T-helper 2 cell treated with Interferon-gamma antibody and Interleukin-4, amounts not matched to agents 100 ng/mL and 5 ng/mL, for 36 hours (primary cell): ENCODE results near the gene DDX43. TPM values are rescaled to one million over a fixed set of nuclear protein-coding genes. Genes with fewer than 3 reads are reported as not detected.
"Not testable (repeated sequence)": the region's sequence is repeated elsewhere in the genome, so short reads cannot be mapped to it uniquely, and the experiment has no call there.

Experiments
- intact Hi-C: fragments of 100-400 bp; cut with micrococcal nuclease; formaldehyde crosslinking; loops from one replicate; pipeline ENCODE4 v1.15.1; 2023
- total RNA-seq: library from RNA; stranded (reverse); gene quantifications from 2 replicates; pipeline ENCODE4 v1.2.3, GENCODE V29; 2022

DDX43 gene
- 1.3 TPM in 2 replicates for total RNA-seq

DNA sequence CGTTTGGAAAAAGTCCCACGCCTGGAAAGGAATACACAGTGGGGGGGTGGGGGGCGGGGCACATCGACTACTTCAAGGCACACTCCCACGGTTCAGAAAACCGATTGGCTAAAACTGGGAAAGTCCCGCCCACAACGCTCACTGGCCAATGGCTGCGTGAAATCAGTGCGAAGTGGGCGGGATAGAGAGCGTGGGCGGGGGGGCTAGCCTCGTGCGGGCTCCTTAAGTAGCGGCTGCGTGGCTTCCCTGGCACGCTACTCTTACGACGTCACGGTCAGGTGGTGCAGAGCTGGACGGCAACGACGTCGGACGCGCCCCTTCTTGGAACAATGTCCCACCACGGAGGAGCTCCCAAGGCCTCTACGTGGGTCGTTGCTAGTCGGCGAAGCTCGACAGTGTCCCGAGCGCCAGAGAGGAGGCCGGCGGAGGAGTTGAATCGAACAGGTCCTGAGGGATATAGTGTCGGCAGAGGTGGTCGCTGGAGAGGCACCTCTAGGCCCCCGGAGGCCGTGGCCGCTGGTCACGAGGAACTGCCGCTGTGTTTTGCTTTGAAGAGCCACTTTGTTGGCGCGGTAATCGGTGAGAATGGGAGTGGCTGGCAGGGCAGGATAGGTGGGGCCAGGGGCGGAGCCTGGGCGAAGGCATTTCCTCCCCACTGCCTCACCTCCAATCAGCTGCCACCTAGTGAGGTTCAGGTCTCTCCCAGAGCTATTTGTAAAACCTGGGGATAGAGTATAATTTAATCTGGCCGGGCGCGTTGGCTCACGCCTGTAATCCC lies at the start of gene DDX43:
DDX43 (plus strand) TSS at position 252 of the 778 bp plus-strand sequence; CDS start at position 330, 78 bp downstream.
- intact Hi-C loops = no loop called here

DNA sequence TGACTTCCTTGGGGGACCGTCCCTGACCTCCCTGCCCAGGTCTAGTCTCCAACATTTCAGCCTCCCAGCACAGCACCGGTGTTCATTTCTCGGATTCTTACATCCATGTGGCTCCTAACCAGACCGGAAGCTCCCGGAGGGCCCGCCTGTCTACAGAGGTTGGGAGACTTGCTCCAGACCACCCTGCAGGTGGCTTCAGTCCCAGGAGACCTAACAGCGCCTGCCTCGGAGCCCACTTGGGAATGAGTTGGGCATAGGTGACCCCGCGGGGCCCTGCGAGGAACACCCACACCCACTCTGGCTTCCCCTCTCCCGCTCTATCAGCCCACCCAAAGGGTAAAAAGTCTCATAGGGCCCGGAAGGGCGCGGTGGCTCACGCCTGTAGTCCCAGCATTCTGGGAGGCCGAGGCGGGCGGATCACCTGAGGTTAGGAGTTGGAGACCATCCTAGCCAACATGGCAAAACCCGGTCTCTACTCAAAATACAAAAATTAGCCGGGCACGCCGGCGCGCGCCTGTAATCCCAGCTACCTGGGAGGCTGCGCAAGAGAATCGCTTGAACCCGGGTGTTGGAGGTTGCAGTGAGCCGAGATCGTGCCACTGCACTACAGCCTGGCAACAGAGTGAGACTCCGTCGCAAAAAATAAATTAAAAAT lies 46.0 kb upstream of the DDX43 start:
- intact Hi-C loops = no loop called here

- intact Hi-C loops = no loop called here
Measured at GRCh38 chr6:73349311-73349710, 45.3 kb upstream of the DDX43 start.

- intact Hi-C loops = no loop called here
Measured at GRCh38 chr6:73353636-73354593, 40.7 kb upstream of the DDX43 start, which contains the start of gene DPPA5. DPPA5 (minus strand) TSS chr6:73354276; CDS start chr6:73354225, 51 bp downstream.

- intact Hi-C loops = no loop called here
Measured at GRCh38 chr6:73362358-73362757, 32.3 kb upstream of the DDX43 start, which contains the start of gene KHDC3L. KHDC3L (plus strand) TSS chr6:73362658; CDS start chr6:73362730, 72 bp downstream.

- intact Hi-C loops = no loop called here
Measured at GRCh38 chr6:73362869-73363536, 31.6 kb upstream of the DDX43 start.

GRCh38 chr6:73363537-73363875 lies 31.1 kb upstream of the DDX43 start:
- intact Hi-C loops = no loop called here

- intact Hi-C loops = no loop called here
Measured at GRCh38 chr6:73364121-73364520, 30.5 kb upstream of the DDX43 start.

- intact Hi-C loops = no loop called here
Measured at GRCh38 chr6:73364549-73364948, 30.1 kb upstream of the DDX43 start.

- intact Hi-C loops = no loop called here
Measured at GRCh38 chr6:73367761-73368355, 26.8 kb upstream of the DDX43 start.

DNA sequence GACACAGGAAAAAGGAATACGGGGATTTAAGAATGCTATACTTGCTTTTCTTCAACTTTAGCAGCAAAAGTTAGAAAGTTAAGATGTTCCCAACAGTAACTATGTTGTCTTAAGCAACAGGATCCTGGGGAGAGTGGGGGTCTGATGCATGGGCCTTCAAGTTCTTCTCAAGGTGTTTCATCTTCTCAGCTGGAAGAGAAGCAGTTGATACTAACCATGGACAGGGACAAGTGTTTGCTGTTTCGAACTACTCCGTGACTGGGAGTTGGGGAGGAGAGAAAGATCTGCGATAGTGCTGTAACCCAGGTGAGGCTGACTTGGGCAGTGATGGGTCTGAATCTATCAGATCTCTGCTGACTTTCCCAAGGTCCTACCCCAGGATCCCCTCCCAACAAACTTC lies 26.0 kb upstream of the DDX43 start:
- intact Hi-C loops = no loop called here

DNA sequence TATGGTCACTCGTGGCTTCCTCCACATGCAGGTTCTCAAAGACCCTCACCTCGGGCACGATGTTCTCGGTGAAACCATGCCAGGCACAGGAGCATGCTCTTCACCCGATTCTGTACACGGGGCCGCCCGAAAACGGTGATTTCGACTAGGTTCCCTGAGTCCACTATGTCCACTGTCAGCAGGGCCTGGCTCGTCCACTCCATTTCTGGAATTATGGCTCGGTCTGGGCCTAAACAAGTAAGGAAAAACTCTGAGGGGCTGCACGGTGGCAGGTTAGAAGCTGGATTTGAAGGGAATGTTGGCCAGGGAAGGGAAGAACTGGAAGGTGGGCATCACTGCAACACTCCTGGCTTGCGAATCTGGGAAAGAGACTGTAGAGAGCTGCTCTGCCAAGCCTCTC lies 25.5 kb upstream of the DDX43 start:
- intact Hi-C loops = no loop called here

DNA sequence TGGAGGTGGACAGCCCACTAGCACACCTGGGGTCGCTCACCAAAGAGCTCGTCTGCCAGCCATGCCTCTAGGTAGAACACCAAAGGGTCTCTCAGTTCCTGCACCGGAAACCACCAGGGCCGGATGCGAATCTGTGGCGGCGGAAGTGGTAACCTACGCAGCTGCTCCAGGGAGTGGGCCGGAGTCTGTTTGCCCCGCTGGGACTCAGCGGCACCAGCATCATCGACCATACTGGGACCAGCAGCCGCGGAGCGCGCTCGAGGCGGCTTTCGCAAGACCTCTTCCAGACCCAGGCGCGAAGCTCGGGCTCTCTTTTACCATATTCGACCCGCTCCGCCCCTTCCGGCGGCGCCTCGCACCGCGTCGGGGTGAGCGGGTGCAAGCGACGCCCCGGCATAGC lies 25.1 kb upstream of the DDX43 start, which contains the start of gene OOEP:
OOEP (minus strand) TSS at position 335 of the 400 bp plus-strand sequence; CDS start at position 230, 105 bp downstream.
- intact Hi-C loops = no loop called here

GRCh38 chr6:73371984-73372383 lies 22.6 kb upstream of the DDX43 start:
- intact Hi-C loops = no loop called here

GRCh38 chr6:73372516-73372915 lies 22.1 kb upstream of the DDX43 start:
- intact Hi-C loops = no loop called here

DNA sequence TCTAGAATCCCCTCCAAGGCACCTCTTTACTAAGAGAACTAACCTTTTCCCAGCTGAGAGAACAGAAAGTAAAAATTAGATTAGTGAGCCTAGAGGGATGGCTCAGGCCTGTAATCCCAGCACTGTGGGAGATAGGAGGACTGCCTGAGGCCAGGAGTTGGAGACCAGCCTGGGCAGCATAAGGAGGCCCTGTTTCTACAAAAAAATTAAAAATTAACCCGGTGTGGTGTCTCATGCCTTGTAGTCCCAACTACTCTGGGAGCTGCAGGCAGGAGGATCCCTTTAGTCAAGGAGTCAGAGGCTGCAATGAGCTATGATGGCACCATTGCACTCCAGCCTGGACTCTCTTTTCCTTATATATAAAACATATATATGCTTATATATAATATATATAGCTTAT lies 19.4 kb upstream of the DDX43 start:
- intact Hi-C loops = no loop called here

DNA sequence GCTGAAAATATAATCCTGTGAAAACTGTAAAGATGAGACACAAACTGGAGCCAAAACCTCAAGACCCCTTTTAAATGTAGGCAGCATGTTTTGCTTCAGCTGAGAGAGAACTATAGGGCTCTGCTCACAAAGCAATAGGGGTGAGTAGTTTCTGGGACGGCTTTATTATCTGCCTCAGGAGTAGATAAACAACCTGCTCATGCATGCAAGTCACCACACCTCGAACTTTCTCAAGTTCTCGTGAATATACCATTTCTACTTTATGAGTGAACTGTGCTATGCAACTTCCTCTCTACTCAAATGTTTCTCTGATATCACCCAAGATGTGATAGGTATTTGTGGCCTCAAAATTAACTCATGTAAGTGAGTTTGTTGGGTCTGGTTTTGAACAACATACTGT lies 17.4 kb upstream of the DDX43 start:
- intact Hi-C loops = no loop called here

- intact Hi-C loops = not testable (repeated sequence)
Measured at GRCh38 chr6:73381531-73381930, 13.1 kb upstream of the DDX43 start.

DNA sequence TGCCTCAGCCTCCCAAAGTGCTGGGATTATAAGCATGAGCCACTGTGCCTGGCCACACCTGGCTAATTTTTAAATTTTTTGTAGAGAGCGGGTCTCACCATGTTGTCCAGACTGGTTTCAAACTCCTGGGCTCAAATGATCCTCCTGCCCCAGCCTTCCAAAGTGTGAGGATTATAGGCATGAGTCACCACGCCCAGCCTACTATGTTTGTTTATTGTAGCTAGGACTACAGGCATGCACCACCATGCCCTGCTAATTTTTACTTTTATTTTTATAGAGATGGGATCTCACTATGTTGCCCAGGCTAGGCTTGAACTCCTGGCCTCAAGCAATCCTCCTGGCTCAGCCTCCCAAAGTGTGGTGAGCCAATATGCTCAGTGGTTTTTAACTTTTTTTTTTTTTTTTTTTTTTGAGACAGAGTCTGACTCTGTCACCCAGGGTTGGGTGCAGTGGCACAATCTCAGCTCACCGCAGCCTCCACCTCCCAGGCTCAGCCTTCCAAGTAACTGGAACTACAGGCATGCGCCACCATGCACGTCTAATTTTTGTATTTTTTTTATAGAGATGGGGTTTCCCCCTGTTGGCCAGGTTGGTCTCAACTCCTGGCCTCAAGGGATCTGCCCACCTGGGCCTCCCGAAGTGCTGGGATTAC lies 12.0 kb upstream of the DDX43 start:
- intact Hi-C loops = no loop called here

- intact Hi-C loops = loop anchor here (2.0 to 5.0 kb wide), 4 partner anchors 199 to 976 kb away; partner anchors contain the start of genes KCNQ5 and SLC17A5
Measured at GRCh38 chr6:73388433-73388799, 6.2 kb upstream of the DDX43 start.
